Inflammatory macrophage treated with lipopolysaccharide for 1 hour (primary cell): ENCODE measurements around the gene CNGB1.
"Not testable (repeated sequence)": the region's sequence is repeated elsewhere in the genome, so short reads cannot be mapped to it uniquely, and the experiment has no call there.

Experiments
- DNase-seq, 2 donors: peaks; one replicate each; pipeline ENCODE4 v3.0.0-alpha.2; 2020 to 2022

Gene CNGB1

GRCh38 chr16:57970970-57971369 lies at the start of gene CNGB1:
TSS of gene CNGB1 (minus strand) at chr16:57971128. CDS start at chr16:57967286, 3,842 bp downstream.
- no peak for DNase-seq

GRCh38 chr16:58019866-58020538 lies 49.1 kb upstream of the CNGB1 start:
- no peak for DNase-seq

- no peak for DNase-seq
Observed at GRCh38 chr16:58018803-58019202, 47.9 kb upstream of the CNGB1 start.

- no peak for DNase-seq
Observed at GRCh38 chr16:58016840-58017446, 46.0 kb upstream of the CNGB1 start.

GRCh38 chr16:58013201-58013956 lies 42.5 kb upstream of the CNGB1 start:
- DNase-seq: no peak

GRCh38 chr16:58012481-58012880 lies 41.6 kb upstream of the CNGB1 start:
- DNase-seq: no peak

- no peak for DNase-seq
Observed at GRCh38 chr16:58011652-58012051, 40.7 kb upstream of the CNGB1 start.

GRCh38 chr16:58010886-58011285 lies 40.0 kb upstream of the CNGB1 start:
- no peak for DNase-seq

GRCh38 chr16:58009856-58010416 lies 39.0 kb upstream of the CNGB1 start:
- DNase-seq: no peak

GRCh38 chr16:58004736-58005135 lies 33.8 kb upstream of the CNGB1 start:
- DNase-seq: not testable (repeated sequence)

- no peak for DNase-seq
Observed at GRCh38 chr16:58002936-58003335, 32.0 kb upstream of the CNGB1 start.

- DNase-seq: no peak
Observed at GRCh38 chr16:58002416-58002800, 31.5 kb upstream of the CNGB1 start.

GRCh38 chr16:58001781-58002415 lies 31.0 kb upstream of the CNGB1 start:
- DNase-seq: no peak

- DNase-seq: peak; percentile 73 to 88
Observed at GRCh38 chr16:58000706-58001676, 30.1 kb upstream of the CNGB1 start, which contains the start of gene USB1. TSS of gene USB1 (plus strand) at chr16:58001407. CDS start at chr16:58001484, 77 bp downstream.

- DNase-seq: peak in 1 of 2 donors; percentile 5
Observed at GRCh38 chr16:57999971-58000705, 29.2 kb upstream of the CNGB1 start, which contains the start of gene ZNF319. TSS of gene ZNF319 (minus strand) at chr16:58000672. CDS start at chr16:57998265, 2,407 bp downstream.

GRCh38 chr16:57999366-57999970 lies 28.5 kb upstream of the CNGB1 start:
- DNase-seq: peak; percentile 25 to 29

GRCh38 chr16:57998992-57999365 lies 28.1 kb upstream of the CNGB1 start:
- DNase-seq: peak; percentile 12 to 14

GRCh38 chr16:57998486-57998885 lies 27.6 kb upstream of the CNGB1 start:
- DNase-seq: peak; percentile 23 to 28

GRCh38 chr16:57997528-57998265 lies 26.8 kb upstream of the CNGB1 start:
- no peak for DNase-seq

- DNase-seq: no peak
Observed at GRCh38 chr16:57997176-57997527, 26.2 kb upstream of the CNGB1 start.
